Measurements from ENCODE around the gene TDRD1. TPM values are rescaled to one million over a fixed set of nuclear protein-coding genes. Genes with fewer than 3 reads are reported as not detected.

The TDRD1 gene
- total and polyA plus RNA-seq, 9 of the 15 experiments (the other 6 are each of a cell fraction or from before 2014, with no cell fraction given) = not detected

DNA sequence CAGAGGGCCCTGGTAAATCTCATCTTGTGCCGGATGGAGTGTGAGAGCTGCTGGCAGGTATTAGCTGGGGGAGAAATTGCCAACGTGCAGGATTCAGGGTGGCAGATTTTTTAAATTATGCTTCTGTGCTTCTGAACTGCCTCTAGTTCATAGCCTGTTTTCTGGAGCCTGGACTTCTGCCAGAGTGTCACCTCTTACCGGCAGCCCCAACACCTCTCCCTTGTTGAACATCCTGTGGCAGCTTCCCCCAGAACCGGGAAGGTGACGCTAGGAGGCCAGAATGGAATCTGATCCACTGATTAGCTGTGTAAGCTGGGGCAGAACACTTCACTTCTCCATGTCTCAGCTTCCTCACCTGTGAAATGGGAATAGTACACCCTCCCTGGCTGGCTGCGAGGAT is 65.0 kb downstream of the TDRD1 start:
- H3K79me2 ChIP-seq (ENCODE audit: control insufficient read depth, insufficient read depth, low read length) = no peaks in the 10 kb centered on the region
- no peak for DNase-seq (ENCODE audit: extremely low read depth in 1 of 4, low spot score in 3 of 4)
- ChIA-PET CTCF (ENCODE audit: low intra/inter-chr PET ratio) (no interaction called here), POLR2A (no interaction called here)
- H3K36me3 ChIP-seq (ENCODE audit: control insufficient read depth, insufficient read depth, low read length) = no peaks in the 10 kb centered on the region
- H2AFZ ChIP-seq (ENCODE audit: low read depth, low read length) = no peak overlapping the region
- no peak for FAIRE-seq
- peaks cover 0 to 35% of the 10 kb centered on the region in 2 experiments; a peak in 3 of 5 replicates for H3K27me3 ChIP-seq (ENCODE audit: control insufficient read depth in 2 of 2, insufficient read depth in 2 of 2, low read length in 2 of 2)
- TF ChIP-seq SMARCE1 (IDR thresholded peaks at IDR 0.05) (no peak), ERF (CRISPR knock-in tag; IDR thresholded peaks at IDR 0.05) (no peak), HBP1 (CRISPR knock-in tag; IDR thresholded peaks at IDR 0.05) (no peak), ARNT (IDR thresholded peaks at IDR 0.05) (no peak), NR2C1 (IDR thresholded peaks at IDR 0.05) (no peak), NR2C1 (tag; IDR thresholded peaks at IDR 0.05) (no peak), ZNF124 (CRISPR knock-in tag; IDR thresholded peaks at IDR 0.05) (no peak), GABPB2 (CRISPR knock-in tag; conservative IDR thresholded peaks at IDR 0.05) (no peak), TEAD4 (IDR thresholded peaks at IDR 0.05; ENCODE audit: low read length) (no peak), TEAD4 (CRISPR knock-in tag; IDR thresholded peaks at IDR 0.05; ENCODE audit: borderline replicate concordance) (no peak), ZSCAN32 (CRISPR knock-in tag; IDR thresholded peaks at IDR 0.05) (no peak), ZNF212 (CRISPR knock-in tag; IDR thresholded peaks at IDR 0.05) (no peak), DPF2 (IDR thresholded peaks at IDR 0.05) (no peak)
- in situ Hi-C loops (cut with MboI) = no loop called here
- no peak for ATAC-seq
- no peak overlapping the region for H3K4me3 ChIP-seq
- intact Hi-C loops (cut with micrococcal nuclease) = no loop called here
- H3K27ac ChIP-seq (ENCODE audit: extremely low read depth, low read depth, low read length) = no peak overlapping the region
- H3K4me1 ChIP-seq (replicated peaks in 1 of 2; ENCODE audit: control insufficient read depth in 2 of 2, insufficient read depth in 2 of 2, low read length in 2 of 2) = peaks cover 0 to 6% of the 10 kb centered on the region in 2 experiments; a peak in 2 of 5 replicates
- no peaks in the 10 kb centered on the region for H3K9me1 ChIP-seq (ENCODE audit: control insufficient read depth, insufficient read depth, low read length)
- no peak overlapping the region for H3K4me2 ChIP-seq (ENCODE audit: insufficient read depth, low read length)
- no peaks in the 10 kb centered on the region for H3K9me3 ChIP-seq (replicated peaks; ENCODE audit: control insufficient read depth, insufficient read depth, low read depth, low read length)
- 0% methylated on average over 6 of the region's 6 CpGs for WGBS (ENCODE audit: insufficient coverage, low coverage, missing lambda C conversion rate)
- no TSS peak for BruUV-seq (replicated peaks)
- H3K9ac ChIP-seq (ENCODE audit: insufficient read depth in 1 of 2, low read depth in 2 of 2, low read length in 2 of 2) = no peak overlapping the region
- no peaks in the 10 kb centered on the region for H4K20me1 ChIP-seq (replicated peaks; ENCODE audit: control insufficient read depth, insufficient read depth, low read length)
